ENCODE data around the gene FAM131B.
"Not testable (repeated sequence)": the region's sequence is repeated elsewhere in the genome, so short reads cannot be mapped to it uniquely, and the experiment has no call there.

FAM131B gene

DNA sequence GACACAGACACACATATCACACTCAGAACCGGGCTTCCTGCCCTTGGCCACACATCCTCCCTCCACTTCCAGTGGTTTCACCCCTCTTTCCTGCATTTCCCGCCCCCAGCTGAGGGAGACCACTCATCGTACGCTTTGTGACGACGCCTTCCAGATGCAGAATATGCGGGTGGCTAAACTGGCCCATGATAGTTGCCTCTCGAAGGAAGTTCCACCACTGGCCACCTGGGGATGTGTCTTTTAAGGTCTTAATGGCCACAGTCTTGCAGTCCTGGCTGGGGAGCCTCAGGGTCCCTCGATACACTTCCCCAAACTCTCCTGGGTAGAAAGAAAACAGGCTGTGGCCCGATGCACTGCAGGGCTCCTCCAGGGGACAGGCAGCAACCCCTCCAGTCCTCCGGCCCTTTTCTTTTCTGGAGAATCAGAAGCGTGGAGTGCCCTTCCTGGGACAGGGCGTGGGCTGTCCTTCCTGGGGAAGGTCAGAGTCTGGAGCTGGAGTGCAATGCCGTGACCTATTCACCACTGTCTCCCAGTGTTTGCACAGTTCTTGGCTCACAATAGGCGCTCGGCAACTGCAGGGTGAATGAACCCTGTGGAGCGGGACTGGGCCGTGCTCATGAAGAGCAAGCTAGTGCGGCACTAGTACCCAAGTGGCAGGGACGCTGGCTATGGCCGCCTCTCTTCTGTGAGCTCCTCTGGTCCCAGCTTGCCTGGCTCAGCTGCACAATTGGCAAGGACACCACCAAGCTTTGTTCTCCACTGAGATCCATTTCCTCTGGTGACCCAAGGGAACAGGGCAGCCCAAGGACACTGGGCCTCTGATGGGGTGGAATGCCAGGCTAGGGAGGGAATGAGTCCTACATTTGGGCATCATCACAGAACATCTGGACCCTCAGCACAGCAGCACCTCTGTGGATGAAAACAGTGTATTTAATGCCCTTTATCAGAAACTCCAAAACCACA is 33.0 kb upstream of the FAM131B start:
- DNase-seq (ENCODE audit: low read depth): no peak

- DNase-seq (ENCODE audit: low read depth): no peak
Observed at GRCh38 chr7:143394777-143395176, 32.3 kb upstream of the FAM131B start.

GRCh38 chr7:143394068-143394467 is 31.6 kb upstream of the FAM131B start:
- no peak for DNase-seq (ENCODE audit: low read depth)

DNA sequence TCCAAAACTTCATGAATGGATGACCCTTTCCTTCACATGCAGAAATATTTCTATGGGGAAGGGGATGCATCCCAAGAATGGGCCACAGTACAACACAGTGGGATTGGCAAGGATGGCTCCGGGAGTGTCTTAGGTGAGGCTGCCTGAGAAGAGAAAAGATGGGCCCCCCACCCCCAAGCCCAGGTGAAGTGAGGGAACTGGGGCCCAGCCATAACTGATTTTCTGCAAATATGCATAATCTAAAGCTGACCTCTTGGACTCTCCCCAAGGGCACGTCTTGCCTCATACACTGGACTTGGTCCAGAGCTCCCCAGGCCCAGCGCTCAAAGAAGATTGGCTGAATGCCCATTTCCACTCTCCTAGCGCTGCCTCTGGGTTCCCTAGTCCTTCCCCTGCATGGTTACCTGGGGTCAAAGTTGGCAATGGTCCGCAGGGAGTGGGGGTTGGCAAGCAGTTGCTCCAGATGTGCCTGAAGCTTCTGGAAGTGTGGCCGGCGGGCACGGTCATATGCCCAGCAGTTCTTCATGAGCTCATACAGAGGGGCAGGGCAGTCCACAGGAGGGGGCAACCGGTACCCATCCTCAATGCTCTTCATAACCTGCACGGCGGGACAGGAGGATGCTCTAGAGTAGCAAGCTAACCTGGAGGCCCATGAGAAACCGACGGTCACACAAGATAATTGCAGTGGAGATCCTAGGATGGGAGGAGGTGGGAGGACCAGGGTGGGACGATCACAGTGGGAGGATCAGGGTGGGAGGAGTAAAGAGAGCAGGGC is 30.9 kb upstream of the FAM131B start:
- no peak for DNase-seq (ENCODE audit: low read depth)

- DNase-seq (ENCODE audit: low read depth): no peak
Observed at GRCh38 chr7:143392875-143393266, 30.4 kb upstream of the FAM131B start.

- DNase-seq (ENCODE audit: low read depth): not testable (repeated sequence)
Observed at GRCh38 chr7:143392427-143392826, 29.9 kb upstream of the FAM131B start.

- DNase-seq (ENCODE audit: low read depth): no peak
Observed at GRCh38 chr7:143391462-143392404, 29.2 kb upstream of the FAM131B start.

GRCh38 chr7:143390773-143391317 is 28.3 kb upstream of the FAM131B start:
- DNase-seq (ENCODE audit: low read depth): no peak

- no peak for DNase-seq (ENCODE audit: low read depth)
Observed at GRCh38 chr7:143390104-143390772, 27.7 kb upstream of the FAM131B start.

- no peak for DNase-seq (ENCODE audit: low read depth)
Observed at GRCh38 chr7:143389316-143390103, 27.0 kb upstream of the FAM131B start.

- no peak for DNase-seq (ENCODE audit: low read depth)
Observed at GRCh38 chr7:143388491-143389101, 26.1 kb upstream of the FAM131B start.

GRCh38 chr7:143388051-143388450 is 25.5 kb upstream of the FAM131B start:
- DNase-seq (ENCODE audit: low read depth): no peak

DNA sequence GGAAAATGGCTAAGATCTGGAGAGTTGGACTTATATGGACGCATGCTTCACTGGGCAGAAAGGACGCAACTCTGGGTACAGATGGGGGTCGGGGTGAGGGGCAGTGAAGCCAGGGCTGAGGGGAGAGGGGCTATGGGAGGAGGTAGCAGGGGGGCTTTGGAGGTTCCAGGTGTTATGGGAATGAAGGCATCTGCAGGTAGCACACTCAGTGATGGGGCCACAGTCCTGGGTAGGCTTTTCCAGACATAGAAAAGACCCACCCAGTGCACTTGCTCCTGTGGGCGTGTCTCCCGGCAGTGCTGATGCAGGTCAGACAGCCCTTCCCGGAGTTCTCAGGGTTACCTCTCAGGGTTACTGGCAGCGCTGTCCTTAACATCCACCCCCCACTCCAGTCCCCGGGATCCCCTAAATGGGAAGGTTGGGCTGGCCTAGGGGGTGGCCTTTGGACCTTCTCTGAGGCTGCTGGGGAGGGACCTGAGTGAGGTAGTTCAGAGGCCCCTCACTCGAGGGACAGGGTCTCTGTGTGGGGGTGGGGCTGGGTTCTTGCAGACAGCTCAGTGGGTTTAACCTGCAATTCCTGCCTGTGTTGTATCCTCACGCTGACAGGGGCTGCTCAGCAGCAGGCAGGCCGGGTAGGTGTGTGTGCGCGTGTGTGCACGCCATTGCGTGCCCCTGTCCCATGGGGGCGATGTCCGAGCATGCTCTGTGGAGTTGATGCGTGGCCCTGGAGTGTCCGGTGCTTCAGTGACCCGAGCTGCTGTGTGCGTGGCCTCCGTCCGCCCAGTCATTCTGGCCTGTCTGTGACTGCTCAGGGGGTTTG is 24.9 kb upstream of the FAM131B start:
- DNase-seq (ENCODE audit: low read depth): no peak

DNA sequence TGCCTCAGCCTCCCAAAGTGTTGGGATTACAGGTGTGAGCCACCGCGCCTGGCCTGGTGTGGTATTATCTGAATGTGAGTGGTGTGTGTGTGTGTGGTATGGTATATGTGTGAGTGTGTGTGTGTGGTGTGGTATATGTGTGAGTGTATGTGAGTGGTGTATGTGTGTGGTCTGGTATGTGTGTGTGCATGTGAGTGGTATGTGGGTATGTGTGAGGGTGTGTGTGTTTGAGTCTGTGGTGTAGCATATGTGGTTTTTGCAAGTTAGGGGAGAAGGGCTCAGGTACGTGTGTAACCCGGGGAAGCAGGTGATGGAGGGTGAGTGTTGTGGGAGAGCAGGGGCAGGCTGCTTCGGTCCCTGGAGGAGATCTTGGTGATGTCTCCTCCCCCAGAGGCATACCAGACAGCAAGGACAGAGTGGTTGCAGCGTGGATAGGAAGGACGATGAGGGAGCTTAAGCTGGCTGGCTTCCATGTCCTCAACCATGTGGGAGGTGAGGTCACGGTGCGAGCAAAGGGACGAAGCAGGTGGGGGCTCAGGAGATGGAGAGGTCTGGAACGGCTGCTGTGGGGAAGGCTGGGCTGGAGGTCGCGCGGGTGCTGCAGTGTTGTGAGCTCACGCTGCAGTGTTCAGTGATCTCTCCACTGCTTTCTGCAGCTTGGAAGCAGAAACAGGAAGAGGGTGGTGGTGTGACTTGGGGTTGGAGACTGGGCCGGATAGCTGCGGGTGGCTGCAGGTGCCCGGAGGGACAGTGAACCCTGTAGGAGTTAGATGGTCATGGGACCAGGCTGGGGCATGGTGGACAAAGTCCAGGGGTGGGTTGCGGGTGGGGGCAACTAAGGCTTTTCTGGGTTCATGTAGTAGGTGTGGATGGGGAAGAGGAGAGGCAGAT is 23.6 kb upstream of the FAM131B start:
- DNase-seq (ENCODE audit: low read depth): no peak

GRCh38 chr7:143384661-143385631 is 22.4 kb upstream of the FAM131B start:
- no peak for DNase-seq (ENCODE audit: low read depth)

GRCh38 chr7:143384148-143384547 is 21.6 kb upstream of the FAM131B start:
- DNase-seq (ENCODE audit: low read depth): no peak

DNA sequence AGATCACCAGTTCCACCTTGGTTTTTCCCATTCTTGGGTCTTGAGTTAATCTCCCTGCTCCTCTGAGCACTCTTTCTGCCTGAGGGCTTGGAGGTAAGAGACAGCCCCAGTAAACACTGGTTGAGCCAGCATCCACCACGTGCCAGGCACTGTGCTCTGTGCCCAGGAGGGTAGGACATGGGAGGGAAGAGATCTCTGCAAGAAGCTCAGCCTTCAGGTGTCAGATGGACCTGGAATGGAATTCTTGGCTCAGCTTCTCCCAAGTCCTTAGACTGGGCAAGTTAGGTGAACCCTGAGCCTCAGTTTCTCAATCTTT is 21.1 kb upstream of the FAM131B start:
- DNase-seq (ENCODE audit: low read depth): no peak

Measured in non-pigmented ciliary epithelial cell (primary cell).